Breast epithelium (tissue), 4 donors: ENCODE results near the gene GALNT16. TPM values are rescaled to one million over a fixed set of nuclear protein-coding genes. Genes with fewer than 3 reads are reported as not detected.
"Not testable (repeated sequence)": the region's sequence is repeated elsewhere in the genome, so short reads cannot be mapped to it uniquely, and the experiment has no call there.

Experiments used
- DNase-seq, 2 donors: peaks; one replicate each; pipeline ENCODE4 v3.0.0-alpha.2; 2019; ENCODE audit warnings: low spot score in 2 of 2
- H3K27ac ChIP-seq, 2 donors: fragments of 200-600 bp; sonication (generic) in 1 of 2; one replicate each; pipeline ENCODE4 v1.5.1; 2016 to 2019; ENCODE audit warnings: mild to moderate bottlenecking in 1 of 2
- H3K27me3 ChIP-seq, 2 donors: fragments of 200-600 bp; sonication (generic) in 1 of 2; one replicate each; pipeline versions ENCODE4 v1.5.1 to v1.6.0; 2017 to 2019; ENCODE audit warnings: control low read depth in 1 of 2, mild to moderate bottlenecking in 1 of 2
- H3K36me3 ChIP-seq: fragments of 200-600 bp; one replicate; pipeline ENCODE4 v1.5.1; 2019
- H3K4me1 ChIP-seq, 2 donors: fragments of 200-600 bp; sonication (generic); one replicate each; pipeline ENCODE4 v1.5.1; 2016 to 2019; ENCODE audit warnings: control low read depth in 1 of 2
- H3K4me3 ChIP-seq, 3 donors: fragments of 200-600 bp; sonication (generic); 1 replicate in 2 of 3; 2 replicates in 1 of 3; pipeline ENCODE4 v1.5.1; 2016 to 2019; ENCODE audit warnings: mild to moderate bottlenecking in 3 of 3, moderate library complexity in 2 of 3
- H3K9me3 ChIP-seq, 2 donors: fragments of 200-600 bp; sonication (generic) in 1 of 2; one replicate each; pipeline ENCODE4 v1.5.1; 2016 to 2019; ENCODE audit warnings: control low read depth in 1 of 2
- POLR2A ChIP-seq: fragments of 450-650 bp; IDR thresholded peaks from one replicate; pipeline ENCODE4 v1.6.1; 2016; ENCODE audit warnings: antibody characterized with exemption, mild to moderate bottlenecking, moderate library complexity
- POLR2AphosphoS5 ChIP-seq, 3 donors: sonication (generic); formaldehyde crosslinking; IDR thresholded peaks; one replicate each; pipeline ENCODE4 v1.6.1; 2017; ENCODE audit warnings: antibody characterized with exemption in 3 of 3
- intact Hi-C: fragments of 100-400 bp; cut with DNase I; formaldehyde crosslinking; loops from one replicate; pipeline ENCODE4 v1.15.1; 2023; ENCODE audit warnings: low total_unique reads
- total RNA-seq, 3 donors: library from RNA; depleted of rRNA; stranded (reverse); fragments of >200 nt; gene quantifications; one replicate each; pipeline ENCODE4 v1.1.0, GENCODE V29; 2016
- TF ChIP-seq, protein P1 (sequence below), 3 donors: fragments of 450-650 bp; IDR thresholded peaks; one replicate each; pipeline ENCODE4 v1.5.1; 2016 to 2017; ENCODE audit warnings: antibody characterized with exemption in 3 of 3, mild to moderate bottlenecking in 3 of 3, moderate library complexity in 3 of 3

Gene GALNT16
- total RNA-seq, 3 donors from 2014 or later, result 6.3 to 20.6 (median 8.8) TPM

DNA sequence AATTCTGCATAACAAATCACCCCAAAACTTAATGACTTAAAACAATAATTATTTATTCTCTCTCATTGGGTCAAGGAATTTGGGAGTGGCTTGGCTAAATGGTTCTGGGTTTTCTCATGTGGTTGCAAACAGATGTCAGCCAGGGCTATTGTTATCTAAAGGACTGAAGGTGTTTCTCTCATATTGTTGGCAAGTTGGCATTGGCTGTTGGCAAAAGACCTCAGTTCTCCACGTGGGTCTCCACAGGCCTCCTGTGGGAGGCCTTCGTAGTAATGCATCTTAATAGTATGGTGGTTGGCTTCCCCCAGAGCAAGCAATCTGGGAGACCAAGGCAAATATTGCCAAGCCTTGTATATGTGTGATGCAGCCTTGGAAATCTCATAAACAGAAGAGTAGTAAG, 14.4 kb downstream of the GALNT16 start:
- H3K9me3 ChIP-seq, result no peaks in the 10 kb centered on the region
- H3K36me3 ChIP-seq, result no peaks in the 10 kb centered on the region
- no peaks in the 10 kb centered on the region for H3K4me1 ChIP-seq
- DNase-seq, result no peak
- TF ChIP-seq POLR2AphosphoS5 (IDR thresholded peaks at IDR 0.05) (no peak), POLR2A (no peak)
- TF ChIP-seq, protein P1, sequence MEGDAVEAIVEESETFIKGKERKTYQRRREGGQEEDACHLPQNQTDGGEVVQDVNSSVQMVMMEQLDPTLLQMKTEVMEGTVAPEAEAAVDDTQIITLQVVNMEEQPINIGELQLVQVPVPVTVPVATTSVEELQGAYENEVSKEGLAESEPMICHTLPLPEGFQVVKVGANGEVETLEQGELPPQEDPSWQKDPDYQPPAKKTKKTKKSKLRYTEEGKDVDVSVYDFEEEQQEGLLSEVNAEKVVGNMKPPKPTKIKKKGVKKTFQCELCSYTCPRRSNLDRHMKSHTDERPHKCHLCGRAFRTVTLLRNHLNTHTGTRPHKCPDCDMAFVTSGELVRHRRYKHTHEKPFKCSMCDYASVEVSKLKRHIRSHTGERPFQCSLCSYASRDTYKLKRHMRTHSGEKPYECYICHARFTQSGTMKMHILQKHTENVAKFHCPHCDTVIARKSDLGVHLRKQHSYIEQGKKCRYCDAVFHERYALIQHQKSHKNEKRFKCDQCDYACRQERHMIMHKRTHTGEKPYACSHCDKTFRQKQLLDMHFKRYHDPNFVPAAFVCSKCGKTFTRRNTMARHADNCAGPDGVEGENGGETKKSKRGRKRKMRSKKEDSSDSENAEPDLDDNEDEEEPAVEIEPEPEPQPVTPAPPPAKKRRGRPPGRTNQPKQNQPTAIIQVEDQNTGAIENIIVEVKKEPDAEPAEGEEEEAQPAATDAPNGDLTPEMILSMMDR (IDR thresholded peaks at IDR 0.05), result no peak
- no peak overlapping the region for H3K4me3 ChIP-seq
- no peak overlapping the region for H3K27ac ChIP-seq
- intact Hi-C loops, result no loop called here
- no peaks in the 10 kb centered on the region for H3K27me3 ChIP-seq

DNA sequence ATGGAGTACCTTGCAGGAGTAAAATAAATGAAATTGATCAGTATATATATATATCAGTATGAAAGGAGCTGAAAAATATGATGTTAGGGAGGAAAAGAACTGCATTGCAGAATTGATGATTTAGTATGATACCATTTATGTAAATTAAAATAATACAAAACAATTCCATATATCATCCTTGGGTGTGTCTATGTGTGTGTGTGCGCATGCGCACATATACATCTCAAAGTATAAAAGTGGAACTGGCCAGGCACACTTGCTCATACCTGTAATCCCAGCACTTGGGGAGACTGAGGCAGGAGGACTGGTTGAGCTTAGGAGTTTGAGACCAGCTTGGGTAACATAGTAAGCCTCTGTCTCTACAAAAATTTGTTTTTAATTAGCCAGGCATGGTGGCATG, 15.4 kb downstream of the GALNT16 start:
- H3K27ac ChIP-seq, result no peak overlapping the region
- intact Hi-C loops, result no loop called here
- H3K4me3 ChIP-seq, result no peak overlapping the region
- H3K4me1 ChIP-seq, result no peaks in the 10 kb centered on the region
- TF ChIP-seq POLR2AphosphoS5 (IDR thresholded peaks at IDR 0.05), result no peak
- no peak for TF ChIP-seq POLR2A
- TF ChIP-seq, protein P1 (IDR thresholded peaks at IDR 0.05), result no peak
- H3K9me3 ChIP-seq, result no peaks in the 10 kb centered on the region
- H3K36me3 ChIP-seq, result no peaks in the 10 kb centered on the region
- no peaks in the 10 kb centered on the region for H3K27me3 ChIP-seq
- no peak for DNase-seq

DNA sequence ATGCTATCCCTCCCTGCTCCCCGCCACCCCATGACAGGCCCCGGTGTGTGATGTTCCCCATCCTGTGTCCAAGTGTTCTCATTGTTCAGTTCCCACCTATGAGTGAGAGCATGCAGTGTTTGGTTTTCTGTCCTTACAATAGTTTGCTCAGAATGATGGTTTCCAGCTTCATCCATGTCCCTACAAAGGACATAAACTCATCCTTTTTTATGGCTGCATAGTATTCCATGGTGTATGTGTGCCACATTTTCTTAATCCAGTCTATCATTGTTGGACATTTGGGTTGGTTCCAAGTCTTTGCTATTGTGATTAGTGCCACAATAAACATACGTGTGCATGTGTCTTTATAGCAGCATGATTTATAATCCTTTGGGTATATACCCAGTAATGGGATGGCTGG, 17.4 kb downstream of the GALNT16 start:
- DNase-seq, H3K27ac ChIP-seq, H3K27me3 ChIP-seq, H3K4me1 ChIP-seq, H3K9me3 ChIP-seq, H3K4me3 ChIP-seq, intact Hi-C loops, H3K36me3 ChIP-seq: not testable (repeated sequence)

DNA sequence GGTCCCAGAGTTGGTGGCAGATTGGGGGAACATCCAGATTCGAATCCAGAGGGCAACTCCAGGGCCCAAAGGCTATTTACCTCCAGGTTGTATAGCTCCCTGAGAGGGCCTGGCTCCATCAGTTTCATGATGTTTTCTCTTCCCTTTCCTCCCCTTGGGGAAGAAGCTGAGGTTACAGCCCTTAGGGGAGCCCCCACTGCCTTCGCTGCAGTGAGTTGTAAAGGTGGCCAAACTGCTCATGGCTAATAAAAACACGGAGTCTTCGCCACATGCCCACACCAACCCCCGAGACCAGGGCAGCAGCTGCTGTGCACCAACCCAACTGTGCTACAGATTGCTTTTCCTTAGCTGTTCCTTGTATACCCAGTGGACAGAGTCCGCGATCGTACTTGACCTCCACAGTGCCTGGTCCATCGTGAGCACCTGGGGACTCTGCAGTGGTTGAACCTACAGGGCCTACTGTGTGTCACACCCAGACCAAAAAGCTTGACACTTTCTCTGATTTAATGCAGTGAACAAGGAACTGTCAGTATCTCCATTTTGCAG, 20.9 kb downstream of the GALNT16 start:
- TF ChIP-seq POLR2AphosphoS5 (IDR thresholded peaks at IDR 0.05), result no peak
- no peak for TF ChIP-seq POLR2A
- TF ChIP-seq, protein P1 (IDR thresholded peaks at IDR 0.05), result no peak
- H3K4me3 ChIP-seq, result no peak overlapping the region
- no peaks in the 10 kb centered on the region for H3K4me1 ChIP-seq
- no peaks in the 10 kb centered on the region for H3K36me3 ChIP-seq
- H3K9me3 ChIP-seq, result no peaks in the 10 kb centered on the region
- no peak overlapping the region for H3K27ac ChIP-seq
- DNase-seq, result no peak
- intact Hi-C loops, result no loop called here
- H3K27me3 ChIP-seq, result no peaks in the 10 kb centered on the region

DNA sequence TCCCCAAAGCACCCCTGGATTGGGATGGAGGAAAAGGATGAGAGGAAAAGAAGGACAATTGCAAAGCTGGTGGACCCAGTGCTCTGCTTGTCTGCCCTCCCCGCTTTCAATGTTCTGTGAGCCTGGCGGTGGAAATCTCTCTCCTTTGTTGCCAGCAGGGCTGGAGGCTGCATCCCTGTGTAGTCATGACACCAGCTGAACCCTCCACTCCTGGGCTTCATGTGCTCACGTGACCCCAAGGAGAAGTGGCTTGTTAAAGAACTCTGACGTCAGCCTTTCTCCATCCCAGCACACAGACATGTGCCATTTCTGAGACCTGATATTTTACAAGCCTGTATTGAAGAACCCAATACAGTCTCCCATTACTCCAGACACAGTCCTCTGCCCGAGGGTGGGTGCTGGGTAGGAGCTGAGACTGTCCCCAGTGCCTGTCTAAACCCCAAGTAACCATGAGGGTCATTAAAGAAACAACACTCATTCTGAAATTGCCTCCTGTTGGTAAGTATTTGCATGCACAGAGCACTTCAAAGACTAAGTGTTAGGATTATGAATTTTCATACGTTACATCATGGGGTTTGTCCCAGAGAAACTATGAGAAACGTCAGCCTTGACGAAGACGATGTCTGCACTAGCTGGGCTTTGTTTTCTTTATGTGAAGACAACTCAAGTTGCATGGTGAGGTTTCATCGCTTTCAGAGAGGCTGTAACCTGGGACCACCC, 21.7 kb downstream of the GALNT16 start:
- Histone ChIP-seq H3K36me3 (no peaks in the 10 kb centered on the region), H3K9me3 (no peaks in the 10 kb centered on the region), H3K27me3 (no peaks in the 10 kb centered on the region), H3K27ac (no peak overlapping the region), H3K4me1 (no peaks in the 10 kb centered on the region), H3K4me3 (no peak overlapping the region)
- intact Hi-C loops, result no loop called here
- no peak for DNase-seq
- TF ChIP-seq POLR2AphosphoS5 (IDR thresholded peaks at IDR 0.05) (no peak), POLR2A (no peak)
- TF ChIP-seq, protein P1 (IDR thresholded peaks at IDR 0.05), result no peak
